ENCODE measurements around the gene TMEM14B. TPM values are rescaled to one million over a fixed set of nuclear protein-coding genes. Genes with fewer than 3 reads are reported as not detected.
"Not testable (repeated sequence)": the region's sequence is repeated elsewhere in the genome, so short reads cannot be mapped to it uniquely, and the experiment has no call there.

TMEM14B gene
- total RNA-seq, 1 donor: 98.1 TPM

GRCh38 chr6:10743515-10743914 is 4.1 kb upstream of the TMEM14B start:
- TF ChIP-seq CTCF (IDR thresholded peaks at IDR 0.05; ENCODE audit: insufficient read depth, low read length): no peak
- no peak for DNase-seq (ENCODE audit: low read depth)
- no peak overlapping the region for H3K4me3 ChIP-seq (ENCODE audit: low read depth, low read length)

GRCh38 chr6:10745116-10745515 is 2.5 kb upstream of the TMEM14B start:
- no peak for DNase-seq (ENCODE audit: low read depth)
- TF ChIP-seq CTCF (IDR thresholded peaks at IDR 0.05; ENCODE audit: insufficient read depth, low read length): no peak
- H3K4me3 ChIP-seq (ENCODE audit: low read depth, low read length): no peak overlapping the region

GRCh38 chr6:10746915-10747250 is 722 bp upstream of the TMEM14B start:
- no peak for DNase-seq (ENCODE audit: low read depth)
- peak overlapping the region; percentile 90 for H3K4me3 ChIP-seq (ENCODE audit: low read depth, low read length)
- TF ChIP-seq CTCF (IDR thresholded peaks at IDR 0.05; ENCODE audit: insufficient read depth, low read length): no peak

GRCh38 chr6:10749734-10750133 is 2.1 kb downstream of the TMEM14B start:
- DNase-seq (ENCODE audit: low read depth): no peak
- no peak overlapping the region for H3K4me3 ChIP-seq (ENCODE audit: low read depth, low read length)
- no peak for TF ChIP-seq CTCF (IDR thresholded peaks at IDR 0.05; ENCODE audit: insufficient read depth, low read length)

GRCh38 chr6:10750568-10750967 is 3.0 kb downstream of the TMEM14B start:
- not testable (repeated sequence) for DNase-seq (ENCODE audit: low read depth); H3K4me3 ChIP-seq (ENCODE audit: low read depth, low read length)

GRCh38 chr6:10751757-10752156 is 4.2 kb downstream of the TMEM14B start:
- not testable (repeated sequence) for DNase-seq (ENCODE audit: low read depth); H3K4me3 ChIP-seq (ENCODE audit: low read depth, low read length)

GRCh38 chr6:10756085-10756484 is 8.5 kb downstream of the TMEM14B start:
- no peak for TF ChIP-seq CTCF (IDR thresholded peaks at IDR 0.05; ENCODE audit: insufficient read depth, low read length)
- H3K4me3 ChIP-seq (ENCODE audit: low read depth, low read length): no peak overlapping the region
- DNase-seq (ENCODE audit: low read depth): no peak

GRCh38 chr6:10759312-10759839 is 11.8 kb downstream of the TMEM14B start:
- peak; percentile 93 for DNase-seq (ENCODE audit: low read depth)

More at GRCh38 chr6:10759312-10759839, 11.8 kb downstream of the TMEM14B start:
- peak; percentile 72 for TF ChIP-seq CTCF (IDR thresholded peaks at IDR 0.05; ENCODE audit: insufficient read depth, low read length)
- no peak overlapping the region for H3K4me3 ChIP-seq (ENCODE audit: low read depth, low read length)

Data from fibroblast of the aortic adventitia (primary cell).